C4-2B (cell line): ENCODE data around the gene INKA1.
A peak's percentile ranks its signal among the peaks of the same experiment; 100 is the strongest.

Experiments
- CTCF ChIP-seq: fragments of 450-650 bp; conservative IDR thresholded peaks from 2 replicates; pipeline ENCODE4 v1.5.1; 2017; ENCODE audit warnings: mild to moderate bottlenecking
- ZFX ChIP-seq: fragments of 450-650 bp; IDR thresholded peaks from 2 replicates; pipeline ENCODE4 v1.6.1; 2017

- TF ChIP-seq CTCF (no peak), ZFX (peak; percentile 55)
Observed at GRCh38 chr3:49786357-49787181, 16.5 kb upstream of the INKA1 start, which contains the start of gene IP6K1.
